NCI-H2107 treated with DMSO at 0.1 percent for 48 hours (cell line): ENCODE measurements around the gene SSR4.

ENCODE experiments used
- DNase-seq: peaks from one replicate; lab custom pipeline; 2025; ENCODE audit not compliant: unreplicated experiment; lab: John Stamatoyannopoulos, UW

SSR4 gene

GRCh38 chrX:153780678-153781427 is 13.6 kb upstream of the SSR4 start, which contains the start of gene SRPK3:
SRPK3 (plus strand) TSS chrX:153781041; CDS start chrX:153781087, 46 bp downstream.
- no peak for DNase-seq

DNA sequence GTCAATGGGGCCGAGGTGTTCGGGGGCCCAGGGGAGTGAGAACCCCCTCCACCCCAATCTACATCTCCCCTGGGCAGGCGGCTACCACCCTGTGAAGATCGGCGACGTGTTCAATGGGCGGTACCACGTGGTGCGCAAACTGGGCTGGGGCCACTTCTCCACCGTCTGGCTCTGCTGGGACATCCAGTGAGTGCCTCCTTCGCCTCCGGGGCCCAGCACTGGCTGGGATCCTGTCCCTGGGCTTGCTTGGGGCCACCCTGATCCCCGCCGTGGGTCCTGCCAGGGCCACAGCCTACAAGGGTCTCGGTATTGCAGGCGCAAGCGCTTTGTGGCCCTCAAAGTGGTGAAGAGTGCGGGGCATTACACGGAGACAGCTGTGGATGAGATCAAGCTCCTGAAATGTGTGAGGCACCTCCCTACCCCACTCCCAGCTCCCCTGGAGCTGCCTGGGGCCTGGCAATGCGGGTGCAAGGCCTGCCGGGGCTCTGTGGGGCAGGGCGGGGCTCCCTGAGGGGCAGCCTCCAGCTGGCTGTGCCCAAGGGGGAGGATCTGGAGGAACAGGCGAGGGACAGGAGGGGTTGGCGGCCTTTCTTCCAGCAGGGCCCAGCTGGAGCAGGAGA is 12.9 kb upstream of the SSR4 start:
- peak; percentile 67 for DNase-seq

DNA sequence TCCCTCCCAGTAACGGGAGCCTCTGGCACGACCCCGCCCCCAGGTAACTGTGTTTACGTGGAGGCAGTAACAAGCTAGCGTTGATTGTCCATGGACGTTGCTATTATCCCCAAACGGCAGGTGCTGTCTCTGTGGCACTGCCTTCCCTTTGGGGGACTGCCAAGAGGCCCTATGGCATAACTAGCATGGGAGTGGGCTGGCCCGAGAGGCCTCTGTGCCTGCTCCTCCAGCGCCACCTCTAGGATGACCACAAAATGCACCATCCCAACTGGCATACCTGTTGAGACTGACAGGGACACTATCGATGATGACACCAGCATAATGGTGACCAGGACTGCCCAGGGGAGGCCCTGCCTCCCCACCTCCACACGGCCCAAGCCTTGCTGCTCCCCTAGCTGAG is 12.2 kb upstream of the SSR4 start:
- peak; percentile 97 for DNase-seq

DNA sequence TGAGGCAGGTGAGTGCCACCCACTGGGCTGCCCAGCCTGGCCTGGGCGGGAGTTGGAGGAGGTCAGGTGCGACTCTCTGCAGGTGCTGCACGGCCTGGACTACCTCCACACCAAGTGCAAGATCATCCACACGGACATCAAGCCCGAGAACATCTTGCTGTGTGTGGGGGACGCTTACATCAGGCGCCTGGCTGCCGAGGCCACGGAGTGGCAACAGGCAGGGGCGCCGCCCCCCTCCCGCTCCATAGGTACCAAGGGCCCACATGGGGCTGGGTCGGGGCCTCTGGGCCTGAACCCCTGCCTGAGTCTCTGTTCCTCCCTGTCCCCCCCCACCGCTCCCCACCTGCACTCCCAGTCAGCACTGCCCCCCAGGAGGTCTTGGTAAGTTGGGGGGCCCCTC is 11.6 kb upstream of the SSR4 start:
- no peak for DNase-seq

- DNase-seq: no peak
These were observed 11.0 kb upstream of the SSR4 start for GRCh38 chrX:153783378-153784013.

DNA sequence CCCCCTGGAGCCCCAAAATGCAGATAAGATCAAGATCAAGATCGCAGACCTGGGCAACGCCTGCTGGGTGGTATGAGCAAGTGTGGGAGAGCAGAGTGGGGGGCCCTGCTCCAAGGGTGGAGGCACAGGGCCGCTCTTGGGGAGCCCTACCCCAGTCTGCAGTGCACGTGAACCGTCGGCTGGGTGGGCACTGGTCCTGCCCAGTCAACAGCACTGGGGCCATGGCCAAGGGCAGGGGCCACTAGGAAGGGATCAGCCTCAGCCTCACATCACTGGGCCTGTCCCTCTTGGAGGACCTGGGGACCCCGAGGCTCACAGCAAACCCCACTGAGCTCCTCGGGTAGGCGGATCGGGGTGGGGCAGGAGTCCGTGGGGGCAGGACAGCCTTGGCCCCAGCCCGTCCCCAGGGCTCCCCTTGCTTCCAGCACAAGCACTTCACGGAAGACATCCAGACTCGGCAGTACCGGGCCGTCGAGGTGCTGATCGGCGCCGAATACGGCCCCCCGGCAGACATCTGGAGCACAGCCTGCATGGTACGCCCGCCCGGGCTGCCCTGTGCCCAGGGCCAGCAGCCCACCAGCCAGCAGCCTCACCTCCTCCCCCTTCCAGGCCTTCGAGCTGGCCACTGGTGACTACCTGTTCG is 10.0 kb upstream of the SSR4 start:
- no peak for DNase-seq

- DNase-seq: no peak
These were observed 7.8 kb upstream of the SSR4 start for GRCh38 chrX:153786669-153787068.

GRCh38 chrX:153789654-153790053 is 4.8 kb upstream of the SSR4 start:
- DNase-seq: no peak

DNA sequence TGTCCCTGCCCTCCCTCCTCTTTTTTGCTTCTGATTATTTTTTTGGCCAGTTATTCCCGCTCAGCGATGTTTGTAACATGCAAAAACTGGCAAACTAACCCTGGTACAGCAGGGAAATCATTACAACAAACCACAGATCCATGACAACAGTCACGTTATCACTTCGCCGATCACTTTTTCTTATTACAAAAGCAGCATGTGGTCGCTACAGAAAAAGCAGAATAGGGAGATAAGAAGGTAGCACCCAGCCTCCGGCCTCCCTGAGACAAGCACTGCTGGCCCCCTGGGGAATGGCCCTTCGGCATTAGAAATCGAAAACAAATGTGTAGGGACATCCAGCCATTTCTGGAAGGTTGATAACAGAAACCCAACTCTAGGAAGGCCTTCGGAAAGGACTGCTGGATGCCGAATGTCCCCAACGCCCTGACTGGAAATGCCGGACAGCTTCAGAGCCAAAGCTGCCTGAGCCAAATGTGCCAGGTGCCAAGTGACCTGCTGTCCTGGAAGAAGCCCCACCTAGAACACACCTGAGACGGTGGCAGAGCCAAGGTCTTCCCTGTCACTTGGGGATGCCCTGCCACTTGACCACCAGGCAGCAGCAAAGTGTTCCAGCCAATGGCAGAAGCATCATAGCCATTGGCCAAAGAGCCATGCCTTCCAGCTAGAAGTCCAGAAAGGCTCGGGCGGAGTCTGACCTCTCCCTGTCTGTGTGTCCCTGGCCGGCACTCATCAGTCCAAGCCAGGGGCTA is 3.2 kb upstream of the SSR4 start:
- DNase-seq: no peak

DNA sequence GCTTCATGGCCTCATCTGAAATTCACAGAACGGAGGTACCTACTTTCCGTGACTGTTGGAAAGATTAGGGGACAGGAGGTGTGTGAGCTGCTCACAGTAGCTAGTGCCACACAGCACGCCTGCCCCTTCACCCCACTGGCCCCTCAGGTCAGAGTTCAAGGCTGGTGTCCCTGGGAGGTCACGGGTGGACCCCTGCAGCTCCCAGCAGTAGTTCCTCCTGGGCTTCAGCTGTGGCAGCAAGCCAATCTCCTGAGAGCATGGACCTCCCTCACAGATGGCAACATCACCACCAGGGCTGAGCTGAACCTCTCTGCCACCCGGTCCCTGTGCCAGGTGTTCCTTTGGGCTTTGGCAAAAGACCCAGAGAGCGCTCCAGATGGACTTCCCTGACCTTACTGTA is 2.1 kb upstream of the SSR4 start:
- DNase-seq: no peak

DNA sequence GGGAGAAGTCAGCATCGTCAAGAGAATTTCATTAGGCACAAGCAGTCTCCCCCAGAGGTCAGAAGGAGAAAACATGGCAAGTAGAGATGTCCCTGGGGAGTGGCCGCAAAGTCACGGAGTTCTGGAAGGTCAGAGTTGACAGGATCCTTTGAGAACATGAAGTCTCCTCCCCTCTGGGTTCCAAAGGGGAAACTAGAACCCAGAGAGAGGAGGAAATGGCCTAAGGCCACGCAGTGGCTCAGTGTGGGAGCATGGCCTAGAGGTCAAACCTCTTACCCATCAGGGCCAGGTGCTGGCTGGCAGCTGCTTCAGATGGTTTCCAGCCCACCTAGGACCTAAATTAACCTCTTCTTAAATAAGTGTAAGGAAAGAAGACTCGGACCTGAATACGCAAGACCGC is 1.2 kb upstream of the SSR4 start:
- DNase-seq: no peak

GRCh38 chrX:153794897-153795816 is 689 bp downstream of the SSR4 start:
- DNase-seq: no peak

- no peak for DNase-seq
These were observed 3.0 kb downstream of the SSR4 start for GRCh38 chrX:153797415-153798015.

- no peak for DNase-seq
These were observed 4.9 kb downstream of the SSR4 start for GRCh38 chrX:153799326-153799725.

DNA sequence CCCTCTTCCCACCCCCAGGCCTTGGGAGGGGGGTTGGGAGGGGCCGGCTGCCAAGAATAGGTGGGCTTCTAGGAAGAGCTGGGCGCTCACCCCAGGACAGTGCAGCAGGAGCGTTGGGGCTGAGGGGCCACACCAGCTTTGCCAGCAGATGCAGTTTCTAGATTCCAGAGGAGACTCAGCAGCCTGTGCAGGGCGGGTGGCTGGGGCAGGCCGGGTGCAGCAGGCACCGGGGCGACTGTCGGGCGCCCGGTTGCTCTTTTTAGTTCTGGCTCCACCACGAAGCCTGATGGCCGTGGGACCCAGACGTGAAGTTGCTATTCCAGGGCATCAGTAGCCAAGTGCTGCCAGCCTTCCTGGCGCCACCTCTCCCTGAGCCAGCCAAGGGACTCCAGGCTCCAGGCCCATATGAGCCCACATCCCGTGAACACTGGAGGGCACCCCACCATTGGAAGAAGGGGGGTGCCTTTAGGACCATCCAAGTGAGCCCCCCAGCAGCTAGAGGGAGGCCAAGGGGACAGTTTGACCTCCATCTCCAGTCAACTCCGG is 5.8 kb downstream of the SSR4 start:
- no peak for DNase-seq

GRCh38 chrX:153800746-153801145 is 6.3 kb downstream of the SSR4 start:
- no peak for DNase-seq

DNA sequence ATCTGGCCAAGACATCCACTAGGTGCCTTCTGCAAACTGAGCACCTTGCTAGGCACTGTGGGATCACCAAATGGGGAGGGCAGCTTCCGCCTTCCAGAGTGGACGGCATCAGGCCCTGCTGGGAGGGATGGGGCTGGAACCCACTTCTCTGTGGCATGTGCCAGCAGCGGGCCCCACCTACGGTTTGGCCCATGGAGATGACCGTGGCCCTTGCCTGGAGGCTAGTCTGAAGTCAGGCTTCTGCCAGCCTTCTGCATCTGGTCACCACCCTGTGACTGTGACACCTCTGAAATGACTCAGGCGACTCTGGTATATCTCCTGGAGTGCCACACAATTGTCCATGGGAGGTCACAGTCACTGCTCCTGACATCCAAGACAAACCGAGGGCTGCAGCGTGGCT is 7.2 kb downstream of the SSR4 start:
- no peak for DNase-seq

DNA sequence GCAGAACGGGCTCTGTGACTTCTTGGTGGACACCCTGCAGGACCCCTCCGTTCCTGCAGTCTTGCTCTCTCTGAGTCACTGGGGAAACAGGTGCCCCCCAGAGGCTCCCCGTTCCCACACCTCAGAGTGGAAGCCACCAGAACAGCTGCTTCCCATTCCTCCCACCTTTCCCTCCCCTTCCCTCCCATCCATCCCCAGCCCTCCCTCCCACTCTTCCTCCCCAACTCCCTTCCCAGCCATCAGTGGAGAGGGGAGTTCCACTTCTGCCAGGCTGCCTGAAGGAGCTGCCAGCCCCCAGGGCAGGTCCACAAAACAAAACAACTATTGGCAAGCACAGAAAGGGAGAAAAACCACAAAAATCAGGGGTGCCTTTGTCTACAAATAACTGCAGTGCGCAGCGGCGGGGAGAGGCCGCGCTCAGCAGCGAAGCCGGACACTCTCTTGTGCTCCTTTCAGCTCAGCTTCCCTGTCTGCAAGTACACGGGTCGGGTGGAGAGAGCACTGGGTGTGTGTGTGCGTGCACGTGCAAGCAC is 8.1 kb downstream of the SSR4 start:
- no peak for DNase-seq
